GM23248 (cell line): ENCODE results near the gene ASB1. TPM values are rescaled to one million over a fixed set of nuclear protein-coding genes. Genes with fewer than 3 reads are reported as not detected.
A peak's percentile ranks its signal among the peaks of the same experiment; 100 is the strongest.

Experiments
- DNase-seq: peaks from one replicate; pipeline ENCODE4 v3.0.0-alpha.2; 2015
- H2AFZ ChIP-seq: fragments of 200-600 bp; sonication (generic); 2 replicates; pipeline ENCODE4 v1.6.1; 2016; ENCODE audit warnings: antibody characterized with exemption
- H3F3A ChIP-seq: fragments of 200-600 bp; sonication (generic); 2 replicates; pipeline ENCODE4 v1.6.1; 2016; ENCODE audit warnings: mild to moderate bottlenecking, antibody characterized with exemption, mixed run types; ENCODE audit not compliant: insufficient read depth
- H3K27ac ChIP-seq: fragments of 200-600 bp; sonication (generic); 2 replicates; pipeline ENCODE4 v1.5.1; 2016; ENCODE audit warnings: mild to moderate bottlenecking
- H3K27me3 ChIP-seq: fragments of 200-600 bp; sonication (generic); replicated peaks from 2 replicates; pipeline ENCODE4 v1.6.1; 2016; ENCODE audit warnings: mild to moderate bottlenecking; ENCODE audit not compliant: insufficient read depth
- H3K36me3 ChIP-seq: fragments of 200-600 bp; sonication (generic); 2 replicates; pipeline ENCODE4 v1.6.1; 2016; ENCODE audit warnings: low read depth, mild to moderate bottlenecking
- H3K4me1 ChIP-seq: fragments of 200-600 bp; sonication (generic); 2 replicates; pipeline ENCODE4 v1.6.1; 2016; ENCODE audit warnings: mild to moderate bottlenecking; ENCODE audit not compliant: insufficient read depth
- H3K4me2 ChIP-seq: fragments of 200-600 bp; sonication (generic); one replicate; pipeline ENCODE4 v1.6.1; 2016; ENCODE audit warnings: mild to moderate bottlenecking; ENCODE audit not compliant: unreplicated experiment
- H3K4me3 ChIP-seq: fragments of 200-600 bp; sonication (generic); 2 replicates; pipeline ENCODE4 v1.5.1; 2016; ENCODE audit warnings: mild to moderate bottlenecking
- H3K79me2 ChIP-seq: fragments of 200-600 bp; sonication (generic); 2 replicates; pipeline ENCODE4 v1.6.1; 2016; ENCODE audit warnings: mild to moderate bottlenecking; ENCODE audit not compliant: insufficient read depth
- H3K9ac ChIP-seq: fragments of 200-600 bp; sonication (generic); 2 replicates; pipeline ENCODE4 v1.6.1; 2016; ENCODE audit warnings: mild to moderate bottlenecking
- H3K9me2 ChIP-seq: fragments of 200-600 bp; sonication (generic); 2 replicates; pipeline ENCODE4 v1.6.1; 2016; ENCODE audit warnings: mixed run types, mild to moderate bottlenecking, moderate library complexity; ENCODE audit not compliant: insufficient read depth
- H3K9me3 ChIP-seq: fragments of 200-600 bp; sonication (generic); one replicate; pipeline ENCODE4 v1.6.1; 2017; ENCODE audit warnings: low read depth
- H4K20me1 ChIP-seq: fragments of 200-600 bp; sonication (generic); 2 replicates; pipeline ENCODE4 v1.6.0; 2016; ENCODE audit not compliant: insufficient read depth
- EZH2 ChIP-seq: fragments of 200-600 bp; sonication (generic); IDR thresholded peaks from 2 replicates; pipeline ENCODE4 v1.6.1; 2018; ENCODE audit warnings: antibody characterized with exemption, mild to moderate bottlenecking; ENCODE audit not compliant: insufficient read depth, poor library complexity, severe bottlenecking
- EZH2phosphoT487 ChIP-seq: fragments of 200-600 bp; sonication (generic); IDR thresholded peaks from 2 replicates; pipeline ENCODE4 v1.6.1; 2018; ENCODE audit warnings: antibody characterized with exemption, moderate library complexity, mild to moderate bottlenecking, low read depth; ENCODE audit not compliant: insufficient read depth
- WGBS, 2 experiments: methylation state at CpG; one replicate each; pipeline ENCODE4 v1.1.6; 2015 to 2017; ENCODE audit warnings: low lambda C conversion rate in 2 of 2, low coverage in 1 of 2; ENCODE audit errors: missing lambda C conversion rate in 2 of 2; 5-methylcytosine and 5-hydroxymethylcytosine counted together
- in situ Hi-C: fragments of 300-500 bp; cut with MboI; formaldehyde crosslinking; loops from 2 replicates; pipeline ENCODE4 v1.15.0; 2020
- polyA plus RNA-seq: library from polyadenylated mRNA; unstranded; fragments of >200 nt; fragmentation: Nextera tagmentation; extraction: Ambion mirVana; gene quantifications from 2 replicates; pipeline ENCODE4 v1.2.1, GENCODE V29; 2016
- total RNA-seq: library from RNA; depleted of rRNA; stranded (reverse); fragments of >200 nt; shearing (Covaris generic); gene quantifications from 2 replicates; pipeline ENCODE4 v1.2.3, GENCODE V29; 2014

Gene ASB1
- total and polyA plus RNA-seq, 2 experiments from 2014 or later = 35.3 to 35.5 TPM

GRCh38 chr2:238449241-238449640 is 22.5 kb downstream of the ASB1 start:
- Histone ChIP-seq H3K4me3 (no peak overlapping the region), H3K4me1 (peaks cover 9% of the 10 kb centered on the region), H2AFZ (no peak overlapping the region), H3K36me3 (peaks cover 52% of the 10 kb centered on the region), H3K79me2 (peaks cover 86% of the 10 kb centered on the region), H3F3A (no peaks in the 10 kb centered on the region; the same call in 1 of the 2 replicates), H3K9me2 (no peaks in the 10 kb centered on the region), H3K9me3 (no peaks in the 10 kb centered on the region), H3K4me2 (no peak overlapping the region), H4K20me1 (no peaks in the 10 kb centered on the region), H3K9ac (peak overlapping the region; percentile 11), H3K27ac (peak overlapping the region; percentile 46), H3K27me3 (no peaks in the 10 kb centered on the region)
- no peak for TF ChIP-seq EZH2phosphoT487
- no peak for TF ChIP-seq EZH2
- in situ Hi-C loops = no loop called here
- 80 to 83% methylated on average over 8 of the region's 8 CpGs for WGBS, 2 experiments
- DNase-seq = no peak

- peaks cover 9% of the 10 kb centered on the region for H3K4me1 ChIP-seq
- no peaks in the 10 kb centered on the region for H4K20me1 ChIP-seq
- H3K4me2 ChIP-seq = no peak overlapping the region
- WGBS, 2 experiments = 54 to 59% methylated on average over 9 of the region's 9 CpGs
- TF ChIP-seq EZH2 (no peak), EZH2phosphoT487 (no peak)
- H3F3A ChIP-seq = no peaks in the 10 kb centered on the region; the same call in 1 of the 2 replicates
- H3K4me3 ChIP-seq = no peak overlapping the region
- H2AFZ ChIP-seq = no peak overlapping the region
- peaks cover 78% of the 10 kb centered on the region for H3K79me2 ChIP-seq
- H3K9me2 ChIP-seq = no peaks in the 10 kb centered on the region
- peak overlapping the region; percentile 46 for H3K27ac ChIP-seq
- H3K36me3 ChIP-seq = peaks cover 44% of the 10 kb centered on the region
- DNase-seq = peak; percentile 74
- in situ Hi-C loops = no loop called here
- no peaks in the 10 kb centered on the region for H3K27me3 ChIP-seq
- H3K9me3 ChIP-seq = no peaks in the 10 kb centered on the region
- H3K9ac ChIP-seq = peak overlapping the region; percentile 11
These were observed 23.2 kb downstream of the ASB1 start for GRCh38 chr2:238449909-238450417.

GRCh38 chr2:238450440-238450861 is 23.7 kb downstream of the ASB1 start:
- Histone ChIP-seq H3K4me3 (no peak overlapping the region), H3F3A (peaks cover 4% of the 10 kb centered on the region), H3K9ac (no peak overlapping the region), H3K4me2 (no peak overlapping the region), H4K20me1 (no peaks in the 10 kb centered on the region), H3K27ac (peak overlapping the region; percentile 46; the same call in 1 of the 2 replicates), H3K79me2 (peaks cover 73% of the 10 kb centered on the region), H3K36me3 (peaks cover 40% of the 10 kb centered on the region), H3K9me2 (no peaks in the 10 kb centered on the region), H3K9me3 (no peaks in the 10 kb centered on the region), H3K4me1 (peaks cover 9% of the 10 kb centered on the region), H3K27me3 (no peaks in the 10 kb centered on the region), H2AFZ (no peak overlapping the region)
- DNase-seq = no peak
- no peak for TF ChIP-seq EZH2
- no peak for TF ChIP-seq EZH2phosphoT487
- 85% methylated on average over 11 of the region's 11 CpGs for WGBS, 2 experiments
- in situ Hi-C loops = no loop called here

- no peak overlapping the region for H2AFZ ChIP-seq
- H3K4me1 ChIP-seq = peaks cover 20% of the 10 kb centered on the region
- peaks cover 40% of the 10 kb centered on the region for H3K79me2 ChIP-seq
- no peak overlapping the region for H3K4me2 ChIP-seq
- H3K4me3 ChIP-seq = no peak overlapping the region
- H3K36me3 ChIP-seq = peaks cover 10% of the 10 kb centered on the region
- in situ Hi-C loops = no loop called here
- 88 to 91% methylated on average over 4 of the region's 4 CpGs for WGBS, 2 experiments
- TF ChIP-seq EZH2phosphoT487 (no peak), EZH2 (no peak)
- no peak overlapping the region for H3K27ac ChIP-seq
- H4K20me1 ChIP-seq = no peaks in the 10 kb centered on the region
- H3K27me3 ChIP-seq = no peaks in the 10 kb centered on the region
- no peaks in the 10 kb centered on the region for H3K9me2 ChIP-seq
- no peaks in the 10 kb centered on the region for H3K9me3 ChIP-seq
- H3F3A ChIP-seq = peaks cover 31% of the 10 kb centered on the region
- no peak for DNase-seq
- H3K9ac ChIP-seq = no peak overlapping the region
These were observed 27.1 kb downstream of the ASB1 start for GRCh38 chr2:238453842-238454241.

GRCh38 chr2:238456449-238456848 is 29.7 kb downstream of the ASB1 start:
- Histone ChIP-seq H3K9me2 (no peaks in the 10 kb centered on the region), H3K9me3 (no peaks in the 10 kb centered on the region), H3F3A (peaks cover 36% of the 10 kb centered on the region), H3K36me3 (peaks cover 10% of the 10 kb centered on the region), H2AFZ (no peak overlapping the region), H3K27me3 (no peaks in the 10 kb centered on the region), H3K4me1 (peaks cover 19% of the 10 kb centered on the region), H3K4me3 (no peak overlapping the region), H3K9ac (no peak overlapping the region), H3K4me2 (no peak overlapping the region), H3K27ac (no peak overlapping the region), H4K20me1 (no peaks in the 10 kb centered on the region), H3K79me2 (peaks cover 13% of the 10 kb centered on the region)
- TF ChIP-seq EZH2phosphoT487 = no peak
- TF ChIP-seq EZH2 = no peak
- 94 to 100% methylated on average over 1 of the region's 1 CpG for WGBS, 2 experiments
- in situ Hi-C loops = no loop called here
- DNase-seq = no peak
